ENCODE results near the gene PRKD1.
A peak's percentile ranks its signal among the peaks of the same experiment; 100 is the strongest.

The PRKD1 gene

GRCh38 chr14:29618323-29619067 lies 309.2 kb downstream of the PRKD1 start:
- FAIRE-seq: no peak
- DNase-seq (ENCODE audit: low spot score): no peak

- FAIRE-seq (no peak), DNase-seq (ENCODE audit: low spot score) (no peak)
These were observed 310.7 kb downstream of the PRKD1 start for GRCh38 chr14:29616922-29617321.

- DNase-seq (ENCODE audit: low spot score) (no peak), FAIRE-seq (no peak)
These were observed 318.8 kb downstream of the PRKD1 start for GRCh38 chr14:29608861-29609260.

- no peak for FAIRE-seq
These were observed 320.5 kb downstream of the PRKD1 start for GRCh38 chr14:29607169-29607568.

GRCh38 chr14:29603696-29604095 lies 324.0 kb downstream of the PRKD1 start:
- DNase-seq (ENCODE audit: low spot score): no peak
- FAIRE-seq: no peak

More at GRCh38 chr14:29607169-29607568, 320.5 kb downstream of the PRKD1 start:
- DNase-seq (ENCODE audit: low spot score): no peak

- DNase-seq (ENCODE audit: low spot score) (no peak), FAIRE-seq (no peak)
These were observed 326.0 kb downstream of the PRKD1 start for GRCh38 chr14:29601616-29602015.

- no peak for DNase-seq (ENCODE audit: low spot score)
- FAIRE-seq: no peak
These were observed 339.7 kb downstream of the PRKD1 start for GRCh38 chr14:29587761-29588470.

- FAIRE-seq: no peak
- no peak for DNase-seq (ENCODE audit: low spot score)
These were observed 340.6 kb downstream of the PRKD1 start for GRCh38 chr14:29587046-29587445.

- no peak for DNase-seq (ENCODE audit: low spot score)
- FAIRE-seq: no peak
These were observed 342.7 kb downstream of the PRKD1 start for GRCh38 chr14:29584992-29585391.

GRCh38 chr14:29580763-29581162 lies 346.9 kb downstream of the PRKD1 start:
- FAIRE-seq (no peak), DNase-seq (ENCODE audit: low spot score) (no peak)

GRCh38 chr14:29579838-29580237 lies 347.8 kb downstream of the PRKD1 start:
- DNase-seq (ENCODE audit: low spot score): no peak
- FAIRE-seq: no peak

GRCh38 chr14:29576927-29577326 lies 350.7 kb downstream of the PRKD1 start:
- no peak for FAIRE-seq

GRCh38 chr14:29569194-29569593 lies 358.5 kb downstream of the PRKD1 start:
- no peak for DNase-seq (ENCODE audit: low spot score)
- no peak for FAIRE-seq

More at GRCh38 chr14:29576927-29577326, 350.7 kb downstream of the PRKD1 start:
- no peak for DNase-seq (ENCODE audit: low spot score)

GRCh38 chr14:29566194-29566593 lies 361.5 kb downstream of the PRKD1 start:
- no peak for FAIRE-seq
- no peak for DNase-seq (ENCODE audit: low spot score)

- DNase-seq (ENCODE audit: low spot score) (no peak), FAIRE-seq (no peak)
These were observed 369.1 kb downstream of the PRKD1 start for GRCh38 chr14:29558516-29558915.

GRCh38 chr14:29554335-29554734 lies 373.3 kb downstream of the PRKD1 start:
- no peak for FAIRE-seq
- no peak for DNase-seq (ENCODE audit: low spot score)

- DNase-seq (ENCODE audit: low spot score): no peak
- no peak for FAIRE-seq
These were observed 374.2 kb downstream of the PRKD1 start for GRCh38 chr14:29553427-29553826.

GRCh38 chr14:29548948-29549370 lies 378.7 kb downstream of the PRKD1 start:
- peak; percentile 35 for DNase-seq (ENCODE audit: low spot score)
- FAIRE-seq: no peak

GRCh38 chr14:29545714-29546113 lies 381.9 kb downstream of the PRKD1 start:
- DNase-seq (ENCODE audit: low spot score): no peak
- no peak for FAIRE-seq

- DNase-seq (ENCODE audit: low spot score): no peak
- peak; percentile 35 for FAIRE-seq
These were observed 390.6 kb downstream of the PRKD1 start for GRCh38 chr14:29536886-29537511.

- DNase-seq (ENCODE audit: low spot score): no peak
These were observed 398.2 kb downstream of the PRKD1 start for GRCh38 chr14:29529418-29529817.

GRCh38 chr14:29528889-29529288 lies 398.8 kb downstream of the PRKD1 start:
- FAIRE-seq: no peak
- no peak for DNase-seq (ENCODE audit: low spot score)

More at GRCh38 chr14:29529418-29529817, 398.2 kb downstream of the PRKD1 start:
- no peak for FAIRE-seq
